Mucosa of descending colon (tissue), 3 donors: ENCODE data around the gene BTN3A1. TPM values are rescaled to one million over a fixed set of nuclear protein-coding genes. Genes with fewer than 3 reads are reported as not detected.

Source experiments
- ATAC-seq: fragments of 200-7000 bp; cut with Tn5 transposase; one replicate; pipeline ENCODE4 v1.9.1; 2020; ENCODE audit warnings: mild to moderate bottlenecking, moderate library complexity
- DNase-seq, 3 donors: peaks; one replicate each; pipeline ENCODE4 v3.0.0-alpha.2; 2020
- H3K36me3 ChIP-seq: fragments of 200-600 bp; one replicate; pipeline ENCODE4 v1.8.0; 2021; ENCODE audit warnings: low read depth, mild to moderate bottlenecking
- H3K4me1 ChIP-seq: fragments of 200-600 bp; one replicate; pipeline ENCODE4 v1.8.0; 2021; ENCODE audit warnings: low read depth, mild to moderate bottlenecking
- H3K4me3 ChIP-seq: fragments of 200-600 bp; one replicate; pipeline ENCODE4 v1.8.0; 2021; ENCODE audit warnings: mild to moderate bottlenecking
- H3K9me3 ChIP-seq: fragments of 200-600 bp; one replicate; pipeline ENCODE4 v1.8.0; 2021; ENCODE audit warnings: mild to moderate bottlenecking
- CTCF ChIP-seq: fragments of 200-600 bp; IDR thresholded peaks from one replicate; pipeline ENCODE4 v1.8.0; 2022; ENCODE audit warnings: antibody characterized with exemption, mild to moderate bottlenecking
- intact Hi-C, 2 donors: fragments of 100-400 bp; cut with DNase I in 1 of 2; cut with micrococcal nuclease in 1 of 2; formaldehyde crosslinking; loops; one replicate each; pipeline versions ENCODE4 v1.11.0 to v1.11.1; 2022; cut with DNase I, micrococcal nuclease
- total RNA-seq, 3 donors: library from RNA; stranded (reverse); fragmentation: NEBNext Ultra II Directional in 2 of 3; extraction: Animal tissue kit (Norgen Biotek cat#: 25700) in 2 of 3; gene quantifications; one replicate each; pipeline versions ENCODE4 v1.2.1 to v1.2.4, GENCODE V29; 2021 to 2023
- donor health status: DM: no; HTN: no; CAD: no; lungs with moderate emphysema.
- donor health status: DM: no; HTN: no; CAD: no.
- donor health status: DM: no; HTN: yes; CAD: no.

Gene BTN3A1
- total RNA-seq, 3 donors from 2014 or later = 25.5 to 45.8 (median 34.4) TPM

- intact Hi-C loops = no loop called here
- ATAC-seq (peak; percentile 98), DNase-seq (peak; percentile 67 to 81 (median 67))
- H3K4me1 ChIP-seq = peaks cover 5% of the 10 kb centered on the region
- H3K4me3 ChIP-seq = peak overlapping the region; percentile 48
- H3K36me3 ChIP-seq = no peaks in the 10 kb centered on the region
- H3K9me3 ChIP-seq = no peaks in the 10 kb centered on the region
- no peak for TF ChIP-seq CTCF
Observed at GRCh38 chr6:26421259-26422144, 19.4 kb downstream of the BTN3A1 start.

GRCh38 chr6:26422329-26422728, 20.3 kb downstream of the BTN3A1 start:
- DNase-seq = no peak
- no peak for ATAC-seq
- H3K4me3 ChIP-seq = no peak overlapping the region
- H3K9me3 ChIP-seq = no peaks in the 10 kb centered on the region
- intact Hi-C loops = no loop called here
- TF ChIP-seq CTCF = no peak
- no peaks in the 10 kb centered on the region for H3K36me3 ChIP-seq
- H3K4me1 ChIP-seq = peaks cover 5% of the 10 kb centered on the region

DNA sequence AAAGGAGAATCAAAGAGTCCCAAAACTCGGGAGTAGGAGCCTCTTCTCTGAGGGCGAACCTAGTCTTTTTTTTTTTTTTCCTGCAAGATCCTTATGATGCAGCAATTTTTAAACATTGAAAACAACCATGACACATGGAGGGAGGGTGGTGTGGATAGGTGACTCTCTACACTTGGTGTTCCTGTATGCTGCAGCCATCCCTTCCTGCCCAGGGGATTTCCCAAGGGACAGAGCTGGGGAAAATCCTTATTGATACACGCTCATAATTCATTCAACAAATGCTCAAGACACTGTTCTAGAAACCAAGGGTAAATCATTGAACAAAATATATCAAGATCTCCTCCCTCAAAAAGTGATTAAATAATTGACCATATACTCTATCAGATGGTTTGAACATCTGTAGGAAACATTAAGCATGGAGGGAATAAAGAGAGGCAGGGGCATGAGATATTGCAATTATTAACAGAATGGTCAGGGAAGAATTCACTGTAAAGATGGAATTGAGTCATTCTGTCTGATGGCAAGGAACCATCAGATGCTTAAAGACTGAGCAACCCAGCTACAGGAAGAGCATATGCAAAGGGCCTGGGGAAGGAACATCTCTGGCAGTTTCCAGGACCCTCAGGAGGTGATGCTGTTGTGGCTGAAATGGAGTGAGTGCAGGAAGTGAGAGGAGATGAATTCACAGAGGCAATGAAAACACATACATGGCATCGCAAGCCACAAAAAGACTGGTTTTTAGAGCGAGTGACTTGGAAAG, 24.8 kb downstream of the BTN3A1 start:
- no peaks in the 10 kb centered on the region for H3K9me3 ChIP-seq
- no peak overlapping the region for H3K4me3 ChIP-seq
- ATAC-seq (no peak), DNase-seq (no peak)
- intact Hi-C loops = no loop called here
- no peaks in the 10 kb centered on the region for H3K4me1 ChIP-seq
- no peaks in the 10 kb centered on the region for H3K36me3 ChIP-seq
- no peak for TF ChIP-seq CTCF

DNA sequence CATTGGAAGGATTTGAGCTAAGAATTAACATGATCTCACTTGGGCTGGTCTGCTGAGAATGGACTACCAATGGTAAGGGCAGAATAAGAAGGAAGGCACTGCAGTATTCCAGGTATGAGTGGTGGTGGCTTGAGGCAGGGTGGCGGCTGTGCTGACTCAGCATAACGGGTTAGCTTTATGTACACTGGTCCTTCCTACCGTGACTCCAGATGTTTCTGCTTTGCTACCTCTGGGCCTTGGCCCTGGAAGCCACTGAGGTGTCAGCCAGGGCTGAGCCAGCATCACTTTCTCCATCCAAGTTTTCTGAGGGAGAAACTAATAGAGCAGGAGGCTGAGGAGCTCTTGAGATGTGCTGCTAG, 25.4 kb downstream of the BTN3A1 start:
- DNase-seq = no peak
- no peaks in the 10 kb centered on the region for H3K36me3 ChIP-seq

GRCh38 chr6:26428206-26428605, 26.1 kb downstream of the BTN3A1 start:
- Histone ChIP-seq H3K4me3 (no peak overlapping the region), H3K36me3 (no peaks in the 10 kb centered on the region), H3K4me1 (no peaks in the 10 kb centered on the region), H3K9me3 (no peaks in the 10 kb centered on the region)
- ATAC-seq = no peak
- DNase-seq = no peak
- intact Hi-C loops = no loop called here
- TF ChIP-seq CTCF = no peak

More for the DNA sequence above, 25.4 kb downstream of the BTN3A1 start:
- Histone ChIP-seq H3K4me3 (no peak overlapping the region), H3K9me3 (no peaks in the 10 kb centered on the region), H3K4me1 (no peaks in the 10 kb centered on the region)
- intact Hi-C loops = no loop called here
- no peak for TF ChIP-seq CTCF
- ATAC-seq = no peak
